Smooth muscle cell of the pulmonary artery (primary cell): ENCODE data around the gene MOAP1. TPM values are rescaled to one million over a fixed set of nuclear protein-coding genes. Genes with fewer than 3 reads are reported as not detected.

Experiments used
- total RNA-seq: library from RNA; depleted of rRNA; stranded (reverse); fragments of >200 nt; gene quantifications from 2 replicates; pipeline ENCODE4 v1.2.3, GENCODE V29; 2014

MOAP1 gene, protein sequence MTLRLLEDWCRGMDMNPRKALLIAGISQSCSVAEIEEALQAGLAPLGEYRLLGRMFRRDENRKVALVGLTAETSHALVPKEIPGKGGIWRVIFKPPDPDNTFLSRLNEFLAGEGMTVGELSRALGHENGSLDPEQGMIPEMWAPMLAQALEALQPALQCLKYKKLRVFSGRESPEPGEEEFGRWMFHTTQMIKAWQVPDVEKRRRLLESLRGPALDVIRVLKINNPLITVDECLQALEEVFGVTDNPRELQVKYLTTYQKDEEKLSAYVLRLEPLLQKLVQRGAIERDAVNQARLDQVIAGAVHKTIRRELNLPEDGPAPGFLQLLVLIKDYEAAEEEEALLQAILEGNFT
- total RNA-seq, result 18.8 and 23.8 TPM in 2 replicates

DNA sequence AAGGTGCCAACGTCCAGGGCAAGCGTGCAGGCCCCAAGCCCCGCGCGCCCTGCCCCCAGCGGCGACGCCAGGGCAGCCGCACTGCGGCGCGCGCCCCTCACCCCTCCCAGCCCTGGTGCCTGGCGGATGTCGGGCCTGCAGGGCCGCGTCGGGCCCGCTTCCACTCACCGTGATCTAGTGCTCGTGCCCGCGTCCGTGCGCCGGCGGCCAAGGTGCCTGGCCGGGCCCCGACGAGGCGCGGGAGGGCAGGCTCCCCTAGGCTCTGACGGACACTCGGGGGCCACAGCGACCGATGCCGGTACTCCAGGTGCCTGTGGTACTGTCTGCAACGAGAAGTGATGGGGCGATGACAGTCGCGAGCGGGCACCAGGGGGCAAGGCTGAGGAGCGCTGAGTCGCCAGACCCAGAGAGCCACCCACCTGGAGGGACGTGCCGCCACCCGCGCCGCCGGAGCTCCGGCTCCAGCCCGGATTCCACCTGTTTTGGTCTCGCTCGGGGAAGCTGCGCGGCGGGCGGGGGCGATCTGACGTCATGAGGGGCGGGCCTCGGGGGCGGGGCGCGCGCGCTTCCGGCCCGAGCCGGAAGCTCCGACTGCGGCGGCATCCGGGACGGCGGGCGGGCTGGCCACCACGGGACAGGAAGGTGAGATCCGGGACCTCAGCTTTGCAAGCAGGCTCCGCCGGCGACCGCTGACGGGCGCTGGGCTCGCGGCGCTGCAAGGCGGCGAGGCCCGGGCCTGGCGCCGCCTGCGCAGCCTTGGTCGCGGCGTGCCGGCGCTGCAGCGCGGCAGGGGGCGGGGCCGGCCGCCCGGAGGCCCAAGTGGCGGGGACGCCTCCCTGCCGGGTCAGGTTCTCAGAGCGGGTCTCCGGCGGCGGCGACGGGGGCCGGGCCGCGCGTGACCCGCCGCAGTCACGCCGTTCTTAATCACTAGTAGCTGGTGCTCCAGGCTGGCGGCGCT lies at the start of gene MOAP1, which contains the start of gene LYSET:
MOAP1 (minus strand) TSS at position 507 of the 958 bp plus-strand sequence. CDS start 655 bp downstream, outside the sequence.
LYSET (plus strand) TSS at position 927 of the 958 bp plus-strand sequence. CDS start 89 bp downstream, outside the sequence.

DNA sequence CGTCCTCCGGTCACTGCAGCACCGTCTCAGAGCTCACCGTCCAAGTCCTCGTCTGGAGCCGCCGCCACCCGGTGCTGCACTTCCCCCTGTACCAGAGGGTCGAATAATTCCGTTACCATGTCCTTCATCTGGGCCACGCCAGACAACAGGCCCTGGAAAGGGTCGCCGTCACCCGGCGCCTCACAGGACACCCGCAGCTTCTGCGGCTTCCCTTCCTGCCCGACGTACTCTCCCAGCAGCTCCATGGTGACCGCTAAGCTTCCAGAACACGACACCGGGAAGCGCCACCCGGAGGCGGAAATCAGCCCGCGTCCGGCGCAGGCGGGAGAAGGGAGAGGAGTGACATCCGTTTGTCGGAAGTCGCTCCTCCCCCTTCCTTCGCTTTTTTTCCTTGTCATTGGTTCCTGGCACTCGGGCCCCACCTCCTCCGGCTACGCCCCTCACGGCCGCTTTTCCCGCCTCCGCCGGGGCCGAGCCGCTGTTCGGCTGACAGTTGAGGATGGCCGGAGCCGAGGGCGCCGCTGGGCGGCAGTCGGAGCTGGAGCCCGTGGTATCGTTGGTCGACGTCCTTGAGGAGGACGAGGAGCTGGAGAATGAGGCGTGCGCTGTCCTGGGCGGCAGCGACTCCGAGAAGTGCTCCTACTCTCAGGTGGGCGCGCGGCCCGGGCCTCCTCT lies 22.2 kb upstream of the MOAP1 start, which contains the start of the genes GON7 and UBR7:
GON7 (minus strand) TSS at position 273 of the 675 bp plus-strand sequence; CDS start at position 245, 28 bp downstream.
UBR7 (plus strand) TSS at position 464 of the 675 bp plus-strand sequence; CDS start at position 500, 36 bp downstream.

Other genes starting within 250 kb of the MOAP1 start
- gene ITPK1, start 69.0 kb downstream of the MOAP1 start, total RNA-seq, result 23.3 and 31.7 TPM in 2 replicates
- 6.7 and 9.0 TPM in 2 replicates for gene LYSET, start 420 bp upstream of the MOAP1 start, total RNA-seq
- 5.5 and 6.2 TPM in 2 replicates for gene GON7, start 22.2 kb upstream of the MOAP1 start, total RNA-seq
- gene UBR7, start 22.4 kb upstream of the MOAP1 start, total RNA-seq, result 20.6 and 23.8 TPM in 2 replicates
- gene BTBD7, start 148.1 kb upstream of the MOAP1 start, total RNA-seq, result 23.2 and 26.2 TPM in 2 replicates
- not detected in 2 replicates for gene COX8C, start 162.3 kb upstream of the MOAP1 start, total RNA-seq
- 0.07 and 0.33 TPM in 2 replicates for gene UNC79, start 246.0 kb upstream of the MOAP1 start, total RNA-seq